Stimulated activated CD8-positive, alpha-beta memory T cell treated with anti-CD3 and anti-CD28 coated beads, Interleukin-15, amount 100 ng/mL, for 4 hours (primary cell): ENCODE data around the gene BABAM2.
"Not testable (repeated sequence)": the region's sequence is repeated elsewhere in the genome, so short reads cannot be mapped to it uniquely, and the experiment has no call there.

ENCODE experiments used
- DNase-seq, 2 donors: peaks; one replicate each; pipeline ENCODE4 v3.0.0-alpha.2; 2020; ENCODE audit warnings: low read depth in 2 of 2

BABAM2 gene

GRCh38 chr2:28113771-28114170 lies 223.2 kb downstream of the BABAM2 start:
- DNase-seq: not testable (repeated sequence)

- no peak for DNase-seq
These were observed 226.6 kb downstream of the BABAM2 start for GRCh38 chr2:28117104-28117596.

DNA sequence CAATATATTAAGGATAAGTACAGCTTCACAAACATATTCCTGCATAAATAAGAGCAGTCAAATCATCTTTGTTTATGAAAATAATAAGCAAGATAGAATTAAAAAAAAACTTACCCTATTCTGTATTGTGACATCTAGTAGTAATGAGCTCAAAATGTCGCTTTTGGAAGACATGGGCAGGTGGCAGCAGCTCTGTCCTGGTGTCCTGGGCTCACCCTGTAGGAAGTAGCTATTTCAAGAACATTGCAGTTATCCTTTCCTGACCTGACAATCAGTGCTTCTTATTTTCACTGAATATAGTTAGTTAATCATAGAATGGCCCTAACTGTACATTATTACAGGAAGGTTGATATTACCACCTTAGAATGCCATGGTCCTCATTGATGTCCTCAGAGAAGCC lies 229.1 kb downstream of the BABAM2 start:
- DNase-seq: no peak

GRCh38 chr2:28128281-28128950 lies 237.9 kb downstream of the BABAM2 start:
- DNase-seq: no peak

- DNase-seq: no peak
These were observed 239.6 kb downstream of the BABAM2 start for GRCh38 chr2:28129955-28130695.

DNA sequence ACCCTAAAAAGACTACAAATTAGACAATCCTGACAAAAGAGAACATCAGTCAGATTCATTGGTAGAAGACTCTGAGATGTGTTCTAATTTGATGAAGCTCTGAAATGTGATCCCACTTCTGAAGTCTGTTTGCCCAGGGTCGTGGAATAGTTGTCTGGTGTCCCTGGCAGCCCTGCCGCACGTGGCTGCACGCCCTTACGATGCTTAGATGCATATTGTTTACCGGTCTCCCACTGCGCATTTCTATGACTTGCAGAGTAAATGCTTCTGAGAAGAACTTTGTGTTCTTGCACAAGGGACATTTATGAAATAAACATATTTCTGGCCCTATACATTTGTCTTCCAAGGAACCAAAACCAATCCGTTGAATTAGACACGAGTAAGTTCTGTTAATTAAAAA lies 243.2 kb downstream of the BABAM2 start:
- DNase-seq: no peak

DNA sequence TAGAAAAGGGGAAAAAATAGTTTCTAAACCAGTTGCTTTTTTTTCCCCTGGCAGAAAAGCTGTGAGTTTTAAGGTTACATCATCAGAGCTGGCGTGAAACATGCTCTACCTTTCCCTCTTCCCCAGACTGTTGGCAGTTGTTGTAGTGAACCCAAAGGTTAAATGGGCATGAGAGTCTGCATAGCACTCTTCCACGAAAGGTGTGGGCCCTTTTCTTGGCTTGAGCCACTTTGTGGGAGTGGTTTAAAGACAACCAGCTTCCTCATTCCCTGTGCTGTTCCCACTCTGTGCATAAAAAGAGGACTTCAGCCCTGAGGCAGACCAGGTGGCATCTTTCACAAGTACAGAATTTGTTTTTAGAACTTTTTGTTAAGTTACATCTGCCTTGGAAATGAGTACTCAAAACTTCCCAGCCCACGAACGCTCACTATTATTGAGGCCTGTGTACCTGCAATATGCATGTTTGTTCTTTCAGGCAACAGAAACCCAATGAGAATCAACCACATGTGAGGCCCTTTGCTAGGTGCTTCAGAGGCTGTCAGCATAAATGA lies 243.8 kb downstream of the BABAM2 start:
- DNase-seq: no peak

DNA sequence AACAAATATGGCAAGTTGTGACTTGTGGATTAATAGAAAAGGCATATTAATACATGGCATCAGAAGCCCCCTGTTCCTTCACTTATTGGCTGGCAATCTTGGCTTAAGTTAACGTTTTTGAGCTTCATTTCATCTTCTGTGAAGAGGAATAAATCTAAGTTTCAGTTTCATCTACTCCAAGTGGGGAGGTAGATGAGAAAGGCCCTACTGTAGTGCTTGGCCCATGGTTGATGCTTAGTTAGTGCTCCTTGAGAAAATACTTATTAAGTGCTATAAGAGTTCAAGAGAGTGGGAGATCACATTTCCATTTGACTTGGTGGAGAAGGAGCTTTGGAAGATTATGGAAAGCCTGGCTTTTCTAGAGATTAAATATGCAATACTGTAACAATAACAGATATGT lies 244.3 kb downstream of the BABAM2 start:
- DNase-seq: no peak

DNA sequence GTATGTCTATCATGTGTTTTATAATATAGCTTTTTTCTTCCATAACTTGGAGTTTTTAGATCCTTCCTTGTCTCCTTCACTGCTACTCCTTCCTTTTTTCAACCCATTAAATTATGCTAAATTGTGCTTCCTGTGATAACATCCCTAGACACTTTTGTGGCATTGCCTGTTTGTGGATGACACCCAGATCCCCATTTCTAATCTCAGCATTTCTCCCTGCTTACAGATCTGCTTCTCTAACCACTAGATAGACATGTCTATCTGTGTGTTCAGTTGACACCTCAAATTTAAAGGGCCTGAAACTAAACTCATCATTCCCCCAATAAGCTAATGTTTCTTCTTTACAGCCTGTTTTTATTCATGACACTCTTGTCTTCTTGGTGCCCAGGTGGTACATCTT lies 244.8 kb downstream of the BABAM2 start:
- no peak for DNase-seq

DNA sequence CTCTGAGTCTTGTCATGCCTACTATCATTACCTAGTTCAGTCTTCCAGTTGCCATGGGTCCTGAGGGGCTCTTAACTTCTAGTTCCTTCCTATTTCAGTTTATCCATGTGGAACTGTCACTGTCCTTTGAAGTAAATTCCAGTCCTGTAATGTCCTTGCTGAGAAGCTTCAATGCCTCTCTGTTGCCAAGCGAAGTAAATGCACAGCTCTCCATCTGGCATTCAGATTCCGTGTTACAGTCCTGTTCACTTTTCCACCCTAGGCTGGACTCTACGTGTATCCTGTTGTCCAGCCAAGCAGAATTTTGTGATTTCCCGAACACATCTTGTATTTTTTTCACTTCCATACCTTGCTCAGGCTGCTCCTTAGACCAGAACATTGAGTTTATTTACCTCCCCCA lies 245.3 kb downstream of the BABAM2 start:
- no peak for DNase-seq

GRCh38 chr2:28136556-28136955 lies 246.0 kb downstream of the BABAM2 start:
- no peak for DNase-seq

GRCh38 chr2:28137221-28137620 lies 246.7 kb downstream of the BABAM2 start:
- DNase-seq: no peak

DNA sequence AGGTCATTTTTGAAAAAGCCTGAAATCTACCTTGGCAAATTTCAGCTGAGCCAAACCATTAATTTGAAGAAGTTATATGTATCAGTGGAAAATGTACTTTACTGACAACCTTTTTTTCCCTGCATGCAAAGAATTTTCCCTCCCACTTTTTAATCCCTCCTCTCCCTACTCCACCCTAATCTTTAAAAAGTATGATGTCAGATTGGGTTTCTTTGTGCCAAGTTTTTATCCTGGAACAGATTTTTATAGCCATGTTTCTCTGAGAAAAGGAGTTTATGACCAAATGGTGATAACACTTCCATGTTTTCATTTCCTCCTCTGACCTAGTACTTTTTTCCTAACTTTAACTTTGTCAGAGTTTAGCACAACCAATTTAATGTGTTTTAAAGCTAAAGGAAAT lies 251.9 kb downstream of the BABAM2 start:
- DNase-seq: no peak

DNA sequence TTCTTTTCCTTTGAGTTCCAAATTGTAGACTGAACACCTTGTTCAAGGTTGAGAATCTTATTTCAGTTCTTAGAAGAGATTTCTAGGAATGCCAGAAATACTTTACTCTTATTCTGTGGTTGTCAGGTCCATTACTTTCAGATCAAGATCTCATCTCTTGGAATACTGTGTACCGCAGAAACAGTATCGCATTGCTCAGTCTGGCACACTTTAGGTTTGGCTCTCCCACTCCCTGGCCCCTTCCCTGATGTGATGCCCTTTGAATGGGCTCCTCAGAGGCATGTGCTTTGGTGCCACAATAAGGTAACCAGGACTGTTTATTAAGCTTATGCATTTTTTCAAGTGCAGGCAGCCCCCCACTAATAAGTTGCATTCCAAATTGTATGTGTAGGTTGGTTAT lies 257.5 kb downstream of the BABAM2 start:
- no peak for DNase-seq

DNA sequence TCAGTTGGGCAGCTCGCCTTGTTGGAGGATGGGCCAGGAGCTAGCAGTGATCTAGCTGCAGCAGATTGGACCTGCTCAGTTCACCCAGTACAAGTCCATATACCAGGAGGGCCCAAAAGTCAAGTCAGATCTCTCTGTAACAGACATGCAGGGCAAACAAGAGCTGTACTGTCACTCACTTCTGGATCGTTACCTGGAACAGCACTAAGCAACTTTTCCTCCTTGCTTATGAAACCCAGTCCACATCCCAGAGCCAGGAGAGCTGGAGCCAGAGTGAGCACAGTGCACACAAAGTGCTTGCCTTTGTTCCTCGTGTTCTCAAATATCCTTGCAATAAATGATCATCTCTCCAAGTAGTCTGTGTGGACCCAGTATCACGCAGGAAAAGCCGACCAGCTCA lies 258.0 kb downstream of the BABAM2 start:
- no peak for DNase-seq

- no peak for DNase-seq
These were observed 259.8 kb downstream of the BABAM2 start for GRCh38 chr2:28150236-28150915.

- DNase-seq: no peak
These were observed 260.5 kb downstream of the BABAM2 start for GRCh38 chr2:28150994-28151393.

- no peak for DNase-seq
These were observed 262.2 kb downstream of the BABAM2 start for GRCh38 chr2:28152585-28153280.

GRCh38 chr2:28153851-28154250 lies 263.3 kb downstream of the BABAM2 start:
- no peak for DNase-seq

GRCh38 chr2:28155086-28155485 lies 264.6 kb downstream of the BABAM2 start:
- no peak for DNase-seq

DNA sequence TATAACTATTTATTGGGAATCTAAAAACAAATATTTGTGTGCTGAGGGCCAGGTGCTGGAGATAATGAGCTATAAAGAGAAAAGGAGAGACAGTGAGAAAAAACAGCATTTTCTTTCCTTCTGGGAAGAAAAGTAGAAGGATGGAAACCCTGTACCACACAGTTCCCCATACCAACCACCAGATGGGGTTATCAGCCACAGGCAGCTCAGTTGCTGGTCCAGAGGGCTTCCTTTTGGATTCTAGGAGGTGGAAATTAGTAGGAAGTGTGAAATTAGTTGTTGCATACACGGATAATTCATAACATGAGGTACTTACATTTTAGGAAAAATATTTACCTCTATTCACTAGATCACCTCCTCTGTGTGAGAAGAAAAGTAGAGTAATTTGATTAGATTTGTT lies 265.1 kb downstream of the BABAM2 start:
- no peak for DNase-seq

GRCh38 chr2:28158791-28159190 lies 268.3 kb downstream of the BABAM2 start:
- no peak for DNase-seq
